GM19035 (cell line): ENCODE measurements around the gene PAK6.

Source experiments
- ATAC-seq: cut with Tn5 transposase; IDR thresholded peaks from one replicate; pipeline ENCODE4 v1.9.1; 2021; ENCODE audit not compliant: unreplicated experiment

Gene PAK6

GRCh38 chr15:40290545-40290917 lies 51.7 kb downstream of the PAK6 start:
- ATAC-seq: no peak

GRCh38 chr15:40290918-40291574 lies 52.2 kb downstream of the PAK6 start:
- ATAC-seq: no peak

- ATAC-seq: no peak
These were observed 53.4 kb downstream of the PAK6 start for GRCh38 chr15:40292246-40292645.

- no peak for ATAC-seq
These were observed 54.1 kb downstream of the PAK6 start for GRCh38 chr15:40293006-40293405.

- ATAC-seq: no peak
These were observed 55.3 kb downstream of the PAK6 start for GRCh38 chr15:40293905-40294895.

- ATAC-seq: no peak
These were observed 56.4 kb downstream of the PAK6 start for GRCh38 chr15:40295297-40295696.

- ATAC-seq: no peak
These were observed 57.2 kb downstream of the PAK6 start for GRCh38 chr15:40295877-40296560.

- ATAC-seq: no peak
These were observed 57.8 kb downstream of the PAK6 start for GRCh38 chr15:40296561-40297230.

- ATAC-seq: no peak
These were observed 58.5 kb downstream of the PAK6 start for GRCh38 chr15:40297356-40297755.

- no peak for ATAC-seq
These were observed 59.5 kb downstream of the PAK6 start for GRCh38 chr15:40298216-40298935.

GRCh38 chr15:40300367-40300766 lies 61.5 kb downstream of the PAK6 start:
- no peak for ATAC-seq

- ATAC-seq: no peak
These were observed 61.9 kb downstream of the PAK6 start for GRCh38 chr15:40300771-40301170.

GRCh38 chr15:40301467-40302179 lies 62.8 kb downstream of the PAK6 start:
- ATAC-seq: no peak

- ATAC-seq: no peak
These were observed 63.5 kb downstream of the PAK6 start for GRCh38 chr15:40302288-40302886.

GRCh38 chr15:40302981-40303380 lies 64.1 kb downstream of the PAK6 start:
- no peak for ATAC-seq

GRCh38 chr15:40303576-40303975 lies 64.7 kb downstream of the PAK6 start:
- ATAC-seq: no peak

- no peak for ATAC-seq
These were observed 66.4 kb downstream of the PAK6 start for GRCh38 chr15:40305281-40305680.

GRCh38 chr15:40306371-40306770 lies 67.5 kb downstream of the PAK6 start:
- no peak for ATAC-seq

GRCh38 chr15:40306908-40307307 lies 68.0 kb downstream of the PAK6 start:
- no peak for ATAC-seq
